NB4 (cell line): ENCODE results near the gene PEMT.

Source experiments
- DNase-seq: peaks from one replicate; pipeline ENCODE4 v3.0.0; 2010; ENCODE audit warnings: low read depth
- H3K4me3 ChIP-seq: one replicate; pipeline ENCODE4 v1.5.1; 2011; ENCODE audit warnings: mild to moderate bottlenecking, low read depth, low read length, moderate library complexity
- MYC ChIP-seq: IDR thresholded peaks from 2 replicates; pipeline ENCODE4 v1.6.1; 2011; ENCODE audit warnings: low read depth, low read length
- POLR2A ChIP-seq: IDR thresholded peaks from 2 replicates; pipeline ENCODE4 v1.6.1; 2011; ENCODE audit warnings: mild to moderate bottlenecking; ENCODE audit not compliant: insufficient read length; ENCODE audit errors: extremely low read depth
- TF ChIP-seq, protein P1 (sequence below): IDR thresholded peaks from one replicate; pipeline ENCODE4 v1.5.1; 2012; ENCODE audit warnings: low read depth, low read length
- TF ChIP-seq, protein P2 (sequence below): IDR thresholded peaks from 2 replicates; pipeline ENCODE4 v1.6.1; 2011; ENCODE audit warnings: low read depth, low read length

PEMT gene

DNA sequence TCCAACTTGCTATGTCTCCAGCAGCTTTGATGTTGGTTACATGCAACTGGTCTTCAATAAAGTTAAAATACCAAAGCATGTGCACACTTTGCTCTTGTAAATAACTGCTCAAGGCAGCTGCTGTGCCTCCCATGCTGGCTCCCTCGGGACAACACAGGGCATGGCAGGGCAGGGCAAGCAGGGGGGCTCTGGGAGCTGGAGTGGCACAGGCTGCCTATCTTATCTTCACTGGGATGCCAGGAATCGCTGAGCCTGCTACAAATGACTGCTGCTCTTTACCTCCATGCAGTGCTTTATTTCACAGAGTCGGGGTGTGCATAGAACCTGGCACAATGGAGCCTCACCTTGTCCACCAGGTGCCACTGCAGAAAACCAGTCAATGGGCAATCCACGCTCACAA lies 21.8 kb downstream of the PEMT start:
- TF ChIP-seq, protein P1, sequence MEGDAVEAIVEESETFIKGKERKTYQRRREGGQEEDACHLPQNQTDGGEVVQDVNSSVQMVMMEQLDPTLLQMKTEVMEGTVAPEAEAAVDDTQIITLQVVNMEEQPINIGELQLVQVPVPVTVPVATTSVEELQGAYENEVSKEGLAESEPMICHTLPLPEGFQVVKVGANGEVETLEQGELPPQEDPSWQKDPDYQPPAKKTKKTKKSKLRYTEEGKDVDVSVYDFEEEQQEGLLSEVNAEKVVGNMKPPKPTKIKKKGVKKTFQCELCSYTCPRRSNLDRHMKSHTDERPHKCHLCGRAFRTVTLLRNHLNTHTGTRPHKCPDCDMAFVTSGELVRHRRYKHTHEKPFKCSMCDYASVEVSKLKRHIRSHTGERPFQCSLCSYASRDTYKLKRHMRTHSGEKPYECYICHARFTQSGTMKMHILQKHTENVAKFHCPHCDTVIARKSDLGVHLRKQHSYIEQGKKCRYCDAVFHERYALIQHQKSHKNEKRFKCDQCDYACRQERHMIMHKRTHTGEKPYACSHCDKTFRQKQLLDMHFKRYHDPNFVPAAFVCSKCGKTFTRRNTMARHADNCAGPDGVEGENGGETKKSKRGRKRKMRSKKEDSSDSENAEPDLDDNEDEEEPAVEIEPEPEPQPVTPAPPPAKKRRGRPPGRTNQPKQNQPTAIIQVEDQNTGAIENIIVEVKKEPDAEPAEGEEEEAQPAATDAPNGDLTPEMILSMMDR: no peak
- TF ChIP-seq MYC (no peak), POLR2A (no peak)
- TF ChIP-seq, protein P2, sequence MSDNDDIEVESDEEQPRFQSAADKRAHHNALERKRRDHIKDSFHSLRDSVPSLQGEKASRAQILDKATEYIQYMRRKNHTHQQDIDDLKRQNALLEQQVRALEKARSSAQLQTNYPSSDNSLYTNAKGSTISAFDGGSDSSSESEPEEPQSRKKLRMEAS: no peak
- no peak for DNase-seq
- H3K4me3 ChIP-seq: no peak overlapping the region

DNA sequence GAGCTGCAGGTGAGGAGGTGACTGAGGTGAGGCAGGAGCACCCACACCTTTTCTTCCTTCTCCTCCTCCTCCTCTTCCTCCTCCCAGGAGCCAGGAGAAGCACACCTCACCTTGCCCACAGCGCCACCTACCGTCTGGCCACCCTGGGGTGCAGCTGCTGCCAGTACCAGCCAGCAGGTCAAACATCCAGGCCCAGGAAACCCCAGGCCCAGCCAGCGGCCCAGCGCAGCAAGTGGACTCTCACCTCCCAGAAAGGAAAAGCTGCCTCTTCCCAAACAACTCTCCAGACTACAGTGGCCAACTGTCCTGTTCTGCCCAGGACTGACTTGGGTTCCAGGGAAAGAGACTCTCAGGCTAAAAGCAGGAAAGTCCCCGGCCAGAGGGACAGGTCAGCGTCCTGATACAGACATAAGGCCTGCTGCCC lies 22.7 kb downstream of the PEMT start:
- H3K4me3 ChIP-seq: no peak overlapping the region
- TF ChIP-seq, protein P1: peak; percentile 97
- TF ChIP-seq, protein P2: no peak
- no peak for TF ChIP-seq POLR2A
- peak; percentile 72 for DNase-seq

DNA sequence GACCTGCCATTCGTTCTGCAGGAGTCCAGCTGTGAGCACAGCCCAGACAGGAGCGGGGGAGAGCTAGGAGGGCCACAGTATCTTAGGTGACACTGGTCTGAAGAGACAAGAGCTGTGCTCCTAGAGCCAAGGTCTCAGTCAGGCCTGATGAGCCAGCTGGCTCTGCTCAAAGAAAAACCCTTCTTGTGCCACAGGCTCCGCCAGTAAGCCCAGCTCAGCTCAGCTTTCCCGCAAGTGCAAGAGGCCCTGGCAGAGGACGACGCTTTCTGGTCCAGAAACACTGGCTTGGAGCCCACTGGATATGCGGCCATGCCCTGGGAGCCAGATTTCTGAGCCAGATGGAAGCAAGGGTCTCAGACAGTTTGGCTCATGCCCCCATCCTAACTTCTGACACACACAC lies 23.9 kb downstream of the PEMT start:
- TF ChIP-seq POLR2A (no peak), MYC (no peak)
- TF ChIP-seq, protein P1: no peak
- TF ChIP-seq, protein P2: no peak
- H3K4me3 ChIP-seq: no peak overlapping the region
- DNase-seq: no peak

DNA sequence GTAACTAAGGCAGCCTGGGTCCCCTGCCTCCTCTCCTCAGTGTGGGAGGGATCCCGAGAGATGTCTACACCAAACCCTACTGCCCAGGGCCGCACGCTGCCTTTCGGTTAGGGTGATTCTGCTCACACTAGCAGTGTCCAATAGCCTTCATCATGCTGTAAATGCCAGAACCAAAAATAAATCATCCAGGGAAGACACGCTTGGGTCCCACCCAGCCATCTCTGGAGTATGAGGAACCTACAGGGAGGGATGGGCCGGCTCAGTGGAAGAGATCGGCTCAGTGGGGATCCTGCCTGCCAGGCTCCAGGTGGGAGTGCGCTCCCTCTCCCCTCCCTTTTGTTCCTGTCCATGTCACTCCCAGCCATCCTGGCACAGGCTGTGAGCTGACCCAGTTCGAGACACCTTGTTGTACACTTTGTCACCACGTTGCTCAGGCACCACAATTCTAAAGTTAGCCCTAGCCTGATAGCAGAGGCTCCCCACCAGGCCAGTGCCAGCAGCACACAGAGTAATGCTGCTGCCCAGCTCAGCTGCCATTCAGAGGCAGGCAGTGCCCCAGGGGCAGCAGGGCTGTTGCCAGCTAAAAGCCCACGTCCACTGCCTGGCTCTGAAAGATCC lies 24.5 kb downstream of the PEMT start:
- DNase-seq: no peak
- no peak for TF ChIP-seq MYC
- TF ChIP-seq POLR2A: no peak
- TF ChIP-seq, protein P2: no peak
- TF ChIP-seq, protein P1: no peak
- no peak overlapping the region for H3K4me3 ChIP-seq

DNA sequence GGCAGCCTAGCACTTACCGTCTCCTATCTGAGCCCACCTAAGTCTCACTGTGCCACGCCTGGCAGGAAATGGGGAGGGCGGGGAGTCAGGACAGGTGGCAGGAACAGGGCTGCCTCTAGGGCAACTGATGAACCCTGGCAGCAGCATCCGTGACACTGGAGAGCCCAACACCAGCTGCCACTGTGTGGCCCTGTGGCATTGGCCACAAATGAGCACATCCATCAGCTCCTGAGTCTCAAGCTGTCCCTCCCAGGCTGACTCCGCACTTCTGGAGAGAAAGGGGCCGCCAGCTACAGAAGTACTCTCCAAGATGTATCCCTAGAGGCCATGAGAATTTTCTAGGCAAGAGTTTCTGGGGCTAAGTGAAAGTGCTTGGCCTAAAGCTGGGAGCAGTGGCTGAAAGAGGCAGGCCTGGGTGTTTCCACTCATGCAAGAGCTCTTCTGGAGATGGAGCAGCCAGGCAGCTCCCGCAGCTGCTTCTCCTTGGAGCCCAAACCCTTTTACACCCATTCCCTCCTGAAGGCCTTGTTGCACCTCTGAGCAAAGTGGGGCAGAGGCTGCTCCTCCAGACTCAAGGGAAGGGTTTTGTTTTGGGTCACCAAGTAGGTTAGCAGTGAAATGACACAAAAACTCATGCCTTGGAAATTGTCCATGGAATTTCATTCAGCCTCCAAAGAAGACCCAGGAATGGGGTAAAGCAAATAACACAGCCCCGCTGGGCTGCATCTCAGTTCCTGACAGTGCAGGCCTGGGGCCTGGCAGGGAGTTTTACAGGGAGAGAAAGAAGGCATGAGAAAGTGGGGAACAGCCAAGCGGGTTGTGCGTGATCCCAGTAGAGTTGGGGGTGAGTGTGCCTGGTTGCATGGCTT lies 25.8 kb downstream of the PEMT start:
- TF ChIP-seq, protein P1: no peak
- TF ChIP-seq, protein P2: no peak
- TF ChIP-seq MYC (no peak), POLR2A (no peak)
- no peak for DNase-seq
- H3K4me3 ChIP-seq: no peak overlapping the region
